GM23338 (cell line): Measurements from ENCODE around the gene COBLL1. TPM values are rescaled to one million over a fixed set of nuclear protein-coding genes. Genes with fewer than 3 reads are reported as not detected.
"Not testable (repeated sequence)": the region's sequence is repeated elsewhere in the genome, so short reads cannot be mapped to it uniquely, and the experiment has no call there.

Experiments used
- ATAC-seq: fragments of 200-7000 bp; cut with Tn5 transposase; 3 replicates; pipeline ENCODE4 v1.9.1; 2020
- DNase-seq: peaks from one replicate; pipeline ENCODE4 v3.0.0-alpha.2; 2015; ENCODE audit warnings: low spot score
- H2AFZ ChIP-seq: fragments of 200-600 bp; sonication (generic); 2 replicates; pipeline ENCODE4 v1.8.0; 2016; ENCODE audit warnings: antibody characterized with exemption, mild to moderate bottlenecking, moderate library complexity
- H3F3A ChIP-seq: fragments of 200-600 bp; sonication (generic); replicated peaks from 2 replicates; pipeline ENCODE4 v1.8.0; 2017; ENCODE audit warnings: antibody characterized with exemption, mixed run types, low read depth
- H3K27ac ChIP-seq: fragments of 200-600 bp; sonication (generic); 2 replicates; pipeline ENCODE4 v1.6.1; 2016; ENCODE audit warnings: low read depth
- H3K27me3 ChIP-seq: fragments of 200-600 bp; sonication (generic); 2 replicates; pipeline ENCODE4 v1.8.0; 2016; ENCODE audit warnings: mild to moderate bottlenecking, mixed run types, moderate library complexity; ENCODE audit not compliant: insufficient read depth
- H3K36me3 ChIP-seq: fragments of 200-600 bp; sonication (generic); 2 replicates; pipeline ENCODE4 v1.8.0; 2016; ENCODE audit warnings: mild to moderate bottlenecking; ENCODE audit not compliant: insufficient read depth
- H3K4me1 ChIP-seq: fragments of 200-600 bp; sonication (generic); 2 replicates; pipeline ENCODE4 v1.8.0; 2016; ENCODE audit warnings: mild to moderate bottlenecking, moderate library complexity; ENCODE audit not compliant: insufficient read depth
- H3K4me2 ChIP-seq: fragments of 200-600 bp; sonication (generic); 2 replicates; pipeline ENCODE4 v1.7.1; 2017; ENCODE audit warnings: mixed run types
- H3K4me3 ChIP-seq: fragments of 200-600 bp; sonication (generic); 2 replicates; pipeline ENCODE4 v1.6.1; 2016; ENCODE audit warnings: mixed run types
- H3K79me2 ChIP-seq: fragments of 200-600 bp; sonication (generic); replicated peaks from 2 replicates; pipeline ENCODE4 v1.8.0; 2017; ENCODE audit warnings: mild to moderate bottlenecking; ENCODE audit not compliant: insufficient read depth
- H3K9me2 ChIP-seq: fragments of 200-600 bp; sonication (generic); 2 replicates; pipeline ENCODE4 v1.8.0; 2017; ENCODE audit not compliant: insufficient read depth
- H4K20me1 ChIP-seq: fragments of 200-600 bp; sonication (generic); replicated peaks from 2 replicates; pipeline ENCODE4 v1.8.0; 2017; ENCODE audit warnings: mild to moderate bottlenecking; ENCODE audit not compliant: insufficient read depth
- H3K27ac Mint-ChIP-seq: 2 replicates; pipeline ENCODE4 v1.8.0; 2020; ENCODE audit warnings: inconsistent platforms, mild to moderate bottlenecking, moderate library complexity, mixed read lengths
- H3K27me3 Mint-ChIP-seq: 3 replicates; pipeline ENCODE4 v1.8.0; 2022; ENCODE audit warnings: low read depth, mild to moderate bottlenecking, moderate library complexity, mixed read lengths, inconsistent platforms; ENCODE audit not compliant: insufficient read depth, poor library complexity
- H3K36me3 Mint-ChIP-seq: 3 replicates; pipeline ENCODE4 v1.8.0; 2021; ENCODE audit warnings: low read depth, mild to moderate bottlenecking, inconsistent platforms, moderate library complexity, mixed read lengths
- H3K4me1 Mint-ChIP-seq: 3 replicates; pipeline ENCODE4 v1.8.0; 2020; ENCODE audit warnings: mild to moderate bottlenecking, inconsistent platforms, mixed read lengths
- H3K4me3 Mint-ChIP-seq: 3 replicates; pipeline ENCODE4 v1.8.0; 2021; ENCODE audit warnings: moderate library complexity, mild to moderate bottlenecking, inconsistent platforms, mixed read lengths
- H3K9me3 Mint-ChIP-seq: 3 replicates; pipeline ENCODE4 v1.8.0; 2020; ENCODE audit warnings: moderate library complexity, mild to moderate bottlenecking, inconsistent platforms, mixed read lengths
- CREB1 ChIP-seq: fragments of 250-450 bp; sonication (Bioruptor Pico); IDR thresholded peaks from 2 replicates; pipeline ENCODE4 v1.5.0; 2020; ENCODE audit warnings: low read depth, mild to moderate bottlenecking, moderate library complexity
- CTCF ChIP-seq, 2 experiments: fragments of 200-600 bp in 1 of 2; sonication (generic) in 1 of 2; conservative IDR thresholded peaks; 2 replicates each; pipeline versions ENCODE4 v1.5.1 to v1.6.1; 2016 to 2017; ENCODE audit warnings: antibody characterized with exemption in 2 of 2, low read depth in 2 of 2, mild to moderate bottlenecking in 2 of 2, moderate library complexity in 1 of 2
- EZH2 ChIP-seq: fragments of 200-600 bp; sonication (generic); IDR thresholded peaks from one replicate; pipeline ENCODE4 v1.8.0; 2017; ENCODE audit warnings: antibody characterized with exemption, mild to moderate bottlenecking, low read depth; ENCODE audit not compliant: unreplicated experiment
- REST ChIP-seq: IDR thresholded peaks from one replicate; pipeline ENCODE4 v1.6.1; 2018; ENCODE audit warnings: antibody characterized with exemption; ENCODE audit not compliant: unreplicated experiment
- STAT1 ChIP-seq: IDR thresholded peaks from one replicate; pipeline ENCODE4 v1.6.1; 2016; ENCODE audit warnings: antibody characterized with exemption; ENCODE audit not compliant: unreplicated experiment
- ZNF114 ChIP-seq: fragments of 250-450 bp; sonication (Bioruptor Pico); IDR thresholded peaks from 2 replicates; pipeline ENCODE4 v1.5.0; 2020; ENCODE audit warnings: mild to moderate bottlenecking, moderate library complexity
- polyA plus RNA-seq: library from polyadenylated mRNA; unstranded; fragments of >200 nt; fragmentation: Nextera tagmentation; extraction: Ambion mirVana; gene quantifications from 2 replicates; pipeline ENCODE4 v1.2.1, GENCODE V29; 2016
- total RNA-seq: library from RNA; depleted of rRNA; stranded (reverse); fragments of >200 nt; shearing (Covaris generic); gene quantifications from 2 replicates; pipeline ENCODE4 v1.2.3, GENCODE V29; 2014

Gene COBLL1
- total and polyA plus RNA-seq, 2 experiments from 2014 or later: 2.9 to 7.4 TPM

GRCh38 chr2:164761737-164762460 is 79.7 kb downstream of the COBLL1 start:
- no peak overlapping the region for H3K4me2 ChIP-seq
- H3K9me2 ChIP-seq: no peaks in the 10 kb centered on the region

GRCh38 chr2:164761201-164761600 is 80.4 kb downstream of the COBLL1 start:
- not testable (repeated sequence) for H3K4me1 ChIP-seq, H3K4me3 ChIP-seq, ATAC-seq, H3K27ac ChIP-seq, H3K4me3 Mint-ChIP-seq, H3K36me3 Mint-ChIP-seq, H3K27ac Mint-ChIP-seq, H3K27me3 Mint-ChIP-seq, DNase-seq, H3K79me2 ChIP-seq, H3K27me3 ChIP-seq, H3K9me3 Mint-ChIP-seq, H3K4me2 ChIP-seq, H3K9me2 ChIP-seq, H3K4me1 Mint-ChIP-seq, H3F3A ChIP-seq, H4K20me1 ChIP-seq, H2AFZ ChIP-seq, H3K36me3 ChIP-seq

More at GRCh38 chr2:164761737-164762460, 79.7 kb downstream of the COBLL1 start:
- Histone ChIP-seq H3K27ac (no peak overlapping the region), H3K4me1 (no peaks in the 10 kb centered on the region), H3F3A (no peaks in the 10 kb centered on the region), H3K36me3 (no peaks in the 10 kb centered on the region), H3K27me3 (no peaks in the 10 kb centered on the region), H2AFZ (no peak overlapping the region), H3K4me3 (no peak overlapping the region), H4K20me1 (no peaks in the 10 kb centered on the region), H3K79me2 (no peaks in the 10 kb centered on the region)
- Mint-ChIP-seq H3K36me3 (no peaks in the 10 kb centered on the region), H3K4me3 (no peak overlapping the region), H3K9me3 (no peaks in the 10 kb centered on the region), H3K27ac (no peak overlapping the region), H3K4me1 (no peaks in the 10 kb centered on the region), H3K27me3 (peaks cover 5% of the 10 kb centered on the region)
- no peak for TF ChIP-seq ZNF114 (CRISPR knock-in tag)
- TF ChIP-seq CREB1 (CRISPR knock-in tag): no peak
- TF ChIP-seq REST: no peak
- DNase-seq: no peak
- no peak for ATAC-seq

GRCh38 chr2:164760179-164760578 is 81.4 kb downstream of the COBLL1 start:
- Histone ChIP-seq H3K4me3 (no peak overlapping the region), H3F3A (no peaks in the 10 kb centered on the region), H3K4me2 (no peak overlapping the region), H3K9me2 (no peaks in the 10 kb centered on the region), H3K36me3 (no peaks in the 10 kb centered on the region), H3K79me2 (no peaks in the 10 kb centered on the region), H3K27ac (no peak overlapping the region), H3K27me3 (no peaks in the 10 kb centered on the region), H3K4me1 (no peaks in the 10 kb centered on the region), H4K20me1 (no peaks in the 10 kb centered on the region), H2AFZ (no peak overlapping the region)
- peaks cover 2% of the 10 kb centered on the region for H3K27me3 Mint-ChIP-seq
- no peaks in the 10 kb centered on the region for H3K36me3 Mint-ChIP-seq
- no peaks in the 10 kb centered on the region for H3K4me1 Mint-ChIP-seq
- DNase-seq (no peak), ATAC-seq (no peak)
- H3K9me3 Mint-ChIP-seq: no peaks in the 10 kb centered on the region
- H3K4me3 Mint-ChIP-seq: no peak overlapping the region
- H3K27ac Mint-ChIP-seq: no peak overlapping the region
- no peak for TF ChIP-seq STAT1
- no peak for TF ChIP-seq EZH2
- TF ChIP-seq CTCF (conservative IDR thresholded peaks at IDR 0.05; ENCODE audit: low read depth in 2 of 2): no peak
